IPS-NIHi11 (cell line): ENCODE results near the gene GNB1L.

ENCODE experiments used
- DNase-seq: peaks from one replicate; pipeline ENCODE4 v3.0.0; 2012; ENCODE audit warnings: mixed read lengths, low spot score

The GNB1L gene

DNA sequence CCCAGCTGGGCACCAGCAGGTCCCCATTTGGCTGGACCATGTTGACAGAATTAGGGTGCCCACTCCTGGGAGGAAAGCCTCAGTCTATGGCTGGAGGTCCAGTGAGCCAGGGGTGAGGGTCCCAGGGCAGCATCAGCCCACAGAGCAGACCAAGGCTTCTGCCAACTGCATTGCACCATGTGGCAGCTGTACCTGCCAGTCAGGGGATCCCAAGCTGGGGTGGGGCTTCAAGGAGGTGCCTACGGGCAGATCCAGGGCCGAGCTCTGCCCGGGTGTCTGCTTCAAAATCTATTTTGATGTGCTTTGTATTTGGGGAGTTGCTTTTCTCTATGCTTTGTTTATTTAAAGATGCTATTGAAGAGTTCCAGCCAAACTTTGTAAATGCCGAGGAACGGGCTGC lies 120.9 kb downstream of the GNB1L start:
- no peak for DNase-seq
